COLO668 (cell line): ENCODE measurements around the gene ATP9B.

ENCODE experiments used
- DNase-seq: peaks from one replicate; lab custom pipeline; 2025; ENCODE audit not compliant: unreplicated experiment; lab: John Stamatoyannopoulos, UW

ATP9B gene

GRCh38 chr18:79405019-79405780 lies 336.0 kb downstream of the ATP9B start:
- DNase-seq = peak; percentile 63

GRCh38 chr18:79405781-79406575 lies 336.8 kb downstream of the ATP9B start:
- DNase-seq = no peak

DNA sequence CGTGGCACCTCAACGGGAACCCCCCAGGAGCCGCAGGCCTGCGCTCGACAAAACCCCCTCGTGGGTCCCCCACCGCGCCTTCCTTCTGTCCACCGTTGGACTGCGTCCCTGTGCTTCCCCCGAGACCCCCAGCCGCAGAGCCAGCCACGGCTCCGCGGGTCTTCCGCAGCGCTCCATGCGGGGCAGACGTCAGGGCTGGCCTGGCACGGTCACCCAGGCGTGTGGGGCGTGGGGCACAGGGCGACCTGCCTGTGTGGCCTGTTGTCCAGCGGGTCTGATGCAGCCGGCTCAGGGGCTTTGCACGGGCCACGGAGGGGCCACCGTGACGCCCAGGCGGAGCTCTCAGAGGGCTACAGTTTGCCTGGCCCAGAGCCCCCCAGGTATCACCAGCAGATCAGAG lies 337.5 kb downstream of the ATP9B start:
- no peak for DNase-seq

GRCh38 chr18:79409313-79409712 lies 340.1 kb downstream of the ATP9B start:
- no peak for DNase-seq

GRCh38 chr18:79410171-79410641 lies 341.0 kb downstream of the ATP9B start:
- DNase-seq = no peak

DNA sequence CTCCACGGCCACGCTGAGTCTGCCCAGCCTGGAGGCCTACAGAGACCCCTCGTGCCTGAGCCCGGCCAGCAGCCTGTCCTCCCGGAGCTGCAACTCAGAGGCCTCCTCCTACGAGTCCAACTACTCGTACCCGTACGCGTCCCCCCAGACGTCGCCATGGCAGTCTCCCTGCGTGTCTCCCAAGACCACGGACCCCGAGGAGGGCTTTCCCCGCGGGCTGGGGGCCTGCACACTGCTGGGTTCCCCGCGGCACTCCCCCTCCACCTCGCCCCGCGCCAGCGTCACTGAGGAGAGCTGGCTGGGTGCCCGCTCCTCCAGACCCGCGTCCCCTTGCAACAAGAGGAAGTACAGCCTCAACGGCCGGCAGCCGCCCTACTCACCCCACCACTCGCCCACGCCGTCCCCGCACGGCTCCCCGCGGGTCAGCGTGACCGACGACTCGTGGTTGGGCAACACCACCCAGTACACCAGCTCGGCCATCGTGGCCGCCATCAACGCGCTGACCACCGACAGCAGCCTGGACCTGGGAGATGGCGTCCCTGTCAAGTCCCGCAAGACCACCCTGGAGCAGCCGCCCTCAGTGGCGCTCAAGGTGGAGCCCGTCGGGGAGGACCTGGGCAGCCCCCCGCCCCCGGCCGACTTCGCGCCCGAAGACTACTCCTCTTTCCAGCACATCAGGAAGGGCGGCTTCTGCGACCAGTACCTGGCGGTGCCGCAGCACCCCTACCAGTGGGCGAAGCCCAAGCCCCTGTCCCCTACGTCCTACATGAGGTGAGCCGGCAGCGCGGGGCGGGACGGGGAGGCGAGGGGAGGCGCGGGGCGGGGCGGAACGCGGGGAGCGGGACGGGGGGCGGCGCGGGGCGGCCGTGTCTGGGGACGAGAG lies 341.8 kb downstream of the ATP9B start:
- DNase-seq = no peak

DNA sequence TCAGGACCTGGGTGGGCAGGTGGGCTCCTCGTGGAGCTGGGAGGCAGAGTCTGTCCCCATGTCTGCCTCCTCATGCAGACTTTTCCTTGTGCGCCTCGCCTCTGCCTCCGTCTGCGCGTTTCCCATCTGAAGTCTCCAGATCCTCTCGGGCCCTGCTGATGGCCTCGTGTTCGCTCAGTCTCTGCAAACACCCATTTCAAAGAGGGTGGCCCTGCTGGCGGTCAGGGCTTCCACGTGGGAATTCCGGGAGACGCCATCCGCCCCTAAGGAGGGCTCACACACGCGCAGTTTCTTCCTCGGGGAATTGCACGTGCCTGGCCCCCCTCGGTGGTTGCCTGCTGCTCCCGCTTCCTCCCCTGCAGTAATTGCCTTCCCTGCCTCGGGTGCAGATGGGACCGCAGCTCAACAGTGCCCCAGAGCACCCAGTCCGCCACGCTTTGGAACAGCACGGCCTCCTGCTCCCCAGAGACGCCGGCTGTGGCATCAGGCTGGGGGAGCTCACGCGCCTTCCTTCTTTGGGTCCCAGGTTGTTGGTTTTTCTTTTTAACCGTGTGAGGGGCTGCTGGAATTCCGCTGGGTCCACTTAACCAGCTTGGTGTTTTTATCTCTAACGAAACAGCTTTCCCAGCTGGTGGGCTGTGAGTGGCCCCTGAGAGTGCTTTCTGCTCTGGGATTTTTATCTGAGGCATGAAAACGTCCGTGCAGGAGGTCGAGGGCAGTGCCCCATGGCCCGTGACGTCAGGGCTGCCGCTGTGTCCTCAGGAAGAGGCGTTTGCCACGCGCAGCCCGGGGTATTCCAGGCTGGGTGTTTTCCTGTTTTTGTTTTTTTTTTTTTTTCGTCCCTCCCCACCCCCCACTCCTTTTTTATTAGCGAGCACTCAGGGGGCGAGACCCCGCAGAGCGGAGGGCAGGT lies 342.7 kb downstream of the ATP9B start:
- no peak for DNase-seq

GRCh38 chr18:79413025-79413424 lies 343.8 kb downstream of the ATP9B start:
- no peak for DNase-seq

DNA sequence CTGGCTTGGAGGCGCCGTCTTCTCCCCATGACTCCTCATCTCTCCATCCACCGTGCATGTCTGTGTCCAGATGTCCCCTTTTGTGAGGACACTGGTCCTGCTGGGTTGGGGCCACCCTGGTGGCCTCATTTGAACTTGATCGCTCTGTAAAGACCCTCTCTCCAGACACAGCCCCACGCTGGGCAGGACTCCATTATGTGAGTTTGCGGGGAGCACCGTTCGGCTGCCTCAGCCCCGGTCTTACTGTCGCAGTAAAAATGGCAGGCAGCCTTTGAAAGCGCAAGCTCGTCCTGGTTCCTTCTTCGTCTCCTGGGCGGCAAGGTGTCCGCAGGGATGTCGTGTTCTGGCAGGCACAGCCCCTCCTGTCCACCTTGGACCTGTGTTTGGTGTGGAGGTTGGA lies 344.2 kb downstream of the ATP9B start:
- DNase-seq = no peak

DNA sequence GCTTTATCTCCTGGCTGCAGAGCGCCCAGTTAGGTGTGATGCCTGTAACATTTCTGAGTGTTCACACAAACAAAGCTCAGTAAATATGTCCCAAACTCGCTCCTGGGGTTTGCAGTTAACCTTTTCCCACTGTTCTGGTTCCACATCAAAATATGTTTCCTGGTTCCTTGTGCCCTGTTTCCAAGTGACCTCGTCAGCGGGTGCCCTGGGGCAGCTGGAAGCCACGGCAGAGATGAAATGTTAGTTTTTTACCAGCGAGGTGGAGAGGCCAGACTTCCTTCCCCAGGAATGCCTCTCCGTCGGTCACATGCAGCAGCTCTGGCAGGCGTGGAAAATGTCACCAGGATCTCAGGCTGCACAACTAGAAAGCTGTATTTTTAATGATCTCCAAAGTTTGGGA lies 344.7 kb downstream of the ATP9B start:
- no peak for DNase-seq

GRCh38 chr18:79416022-79416676 lies 347.0 kb downstream of the ATP9B start:
- no peak for DNase-seq

DNA sequence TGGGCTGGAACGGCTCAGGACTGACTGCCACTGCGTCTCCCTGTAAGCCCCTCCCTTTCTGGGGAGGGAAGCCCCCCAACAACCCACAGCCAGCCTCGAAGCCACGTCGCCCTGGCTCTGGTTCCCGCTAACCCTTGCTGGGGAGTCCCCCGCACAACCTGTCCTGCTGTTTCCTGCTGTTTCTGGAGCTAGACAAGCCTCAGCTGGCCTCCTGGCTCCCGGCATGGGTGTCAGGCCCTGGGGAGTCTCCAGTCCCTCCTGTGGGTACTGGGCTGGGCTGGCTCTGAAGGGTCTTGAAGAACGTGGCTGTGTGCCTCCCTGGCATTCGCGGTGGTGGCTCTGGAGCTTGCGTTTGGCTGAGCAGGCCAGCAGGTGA lies 347.5 kb downstream of the ATP9B start:
- DNase-seq = no peak

GRCh38 chr18:79418236-79418635 lies 349.0 kb downstream of the ATP9B start:
- DNase-seq = no peak

GRCh38 chr18:79418642-79419041 lies 349.4 kb downstream of the ATP9B start:
- no peak for DNase-seq

DNA sequence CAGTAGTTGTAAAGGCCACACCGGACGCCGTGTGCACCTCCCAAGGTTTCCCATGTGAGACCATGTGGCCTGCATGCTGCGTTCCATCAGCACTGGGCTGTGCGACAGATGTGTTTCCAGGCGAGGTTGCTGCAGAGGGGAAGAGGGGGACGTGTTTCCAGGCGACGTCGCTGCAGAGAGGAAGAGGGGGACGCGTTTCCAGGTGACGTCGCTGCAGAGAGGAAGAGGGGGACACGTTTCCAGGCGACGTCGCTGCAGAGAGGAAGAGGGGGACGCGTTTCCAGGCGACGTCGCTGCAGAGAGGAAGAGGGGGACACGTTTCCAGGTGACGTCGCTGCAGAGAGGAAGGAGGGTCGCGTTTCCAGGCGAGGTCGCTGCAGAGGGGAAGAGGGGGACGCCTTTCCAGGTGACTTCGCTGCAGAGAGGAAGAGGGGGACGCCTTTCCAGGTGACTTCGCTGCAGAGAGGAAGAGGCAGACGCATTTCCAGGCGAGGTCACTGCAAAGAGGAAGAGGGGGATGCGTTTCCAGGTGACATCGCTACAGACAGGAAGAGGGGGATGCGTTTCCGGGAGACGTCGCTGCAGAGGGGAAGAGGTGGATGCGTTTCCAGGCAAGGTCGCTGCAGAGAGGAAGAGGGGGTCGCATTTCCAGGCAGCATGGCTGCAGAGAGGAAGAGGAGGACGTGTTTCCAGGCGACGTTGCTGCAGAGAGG lies 351.0 kb downstream of the ATP9B start:
- no peak for DNase-seq

DNA sequence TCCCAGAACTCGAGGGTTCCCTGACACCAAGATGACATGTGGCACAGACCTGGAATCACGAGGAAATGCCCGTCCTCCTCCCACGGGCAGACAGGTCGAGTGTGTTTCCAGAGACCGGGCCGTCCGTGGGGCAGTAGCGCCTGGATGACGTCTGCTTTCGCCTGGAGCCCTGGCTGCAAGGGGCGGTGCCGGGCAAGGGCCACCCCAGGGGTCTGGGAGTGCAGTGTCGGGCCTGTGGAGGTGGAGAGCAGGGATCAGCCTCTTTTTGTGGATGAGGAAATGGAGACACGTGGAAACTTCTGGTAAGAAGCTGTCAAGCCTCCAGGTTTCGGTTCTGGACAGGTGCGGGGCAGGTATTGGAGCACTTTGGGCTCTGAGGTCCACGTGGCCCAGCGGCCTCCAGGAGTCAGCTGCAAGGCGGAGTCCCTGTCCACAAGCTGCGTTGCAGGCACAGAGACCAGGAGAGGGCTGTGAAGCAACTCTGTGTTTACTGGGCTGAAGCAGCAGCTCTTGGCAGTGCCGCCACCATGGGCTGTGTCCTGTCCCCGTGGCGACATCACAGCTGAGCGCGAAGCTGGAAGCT lies 352.2 kb downstream of the ATP9B start:
- DNase-seq = no peak

DNA sequence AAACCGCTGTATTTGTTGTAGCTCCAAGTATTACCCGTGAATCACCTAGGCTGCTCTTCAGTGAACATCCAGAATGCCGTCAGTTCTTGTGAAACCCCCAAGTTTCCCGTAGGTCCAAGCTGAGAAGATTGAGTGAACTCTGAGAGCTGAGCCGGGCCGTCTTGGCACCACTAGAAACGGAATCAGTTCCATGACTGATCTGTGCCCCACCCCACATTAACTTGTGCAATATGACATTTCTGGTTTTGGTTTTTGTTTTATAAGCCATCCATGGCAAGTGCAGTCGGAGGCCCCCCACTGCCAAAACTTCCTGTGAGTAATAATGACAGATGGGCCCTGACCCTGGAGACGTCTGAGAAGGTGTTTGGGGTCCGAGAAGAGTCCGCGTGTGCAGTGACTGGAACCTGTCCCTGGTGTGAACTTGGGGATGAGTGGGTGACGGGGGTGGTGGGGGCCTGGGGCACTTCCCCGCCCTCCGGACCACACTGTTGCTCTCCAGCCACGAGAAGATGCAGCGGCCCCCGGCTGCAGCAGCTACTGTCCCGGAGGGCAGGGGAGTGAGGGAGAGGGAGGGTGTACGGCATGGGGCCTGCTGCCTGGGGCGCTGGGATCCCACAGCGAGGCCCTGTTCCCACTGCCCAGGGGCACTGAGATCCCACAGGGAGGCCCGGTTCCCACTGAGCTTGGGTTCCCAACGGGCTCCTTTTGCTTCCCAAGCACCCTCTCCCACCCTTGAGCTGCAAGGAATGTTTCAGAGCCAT lies 353.0 kb downstream of the ATP9B start:
- no peak for DNase-seq

DNA sequence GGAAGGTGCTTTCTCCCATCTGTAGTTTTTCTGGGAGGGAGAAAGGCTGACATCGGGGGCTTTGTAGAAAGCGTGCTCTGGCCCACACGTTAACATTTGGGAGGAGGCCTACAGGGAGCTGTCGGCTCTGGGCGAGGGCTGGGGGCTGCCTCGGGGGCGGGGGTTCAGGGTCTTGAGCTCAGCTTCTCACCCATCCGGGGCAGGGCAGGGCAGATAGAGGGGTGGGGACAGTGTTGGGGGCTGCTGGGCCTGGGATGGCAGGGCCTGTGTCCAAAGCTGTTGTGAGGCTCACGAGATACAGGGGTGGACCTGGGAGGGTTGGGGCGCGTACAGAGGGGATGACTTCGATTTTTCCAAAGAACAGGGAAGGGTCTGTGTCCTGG lies 353.6 kb downstream of the ATP9B start:
- no peak for DNase-seq
